DOHH2 (cell line): ENCODE data around the gene ZNF526.
A peak's percentile ranks its signal among the peaks of the same experiment; 100 is the strongest.

Experiments
- H3F3A ChIP-seq: fragments of 200-600 bp; sonication (generic), shearing (Covaris generic); 2 replicates; pipeline ENCODE4 v1.6.0; 2016; ENCODE audit warnings: antibody characterized with exemption, mild to moderate bottlenecking; ENCODE audit not compliant: control insufficient read depth, insufficient read depth
- H3K27ac ChIP-seq: fragments of 200-600 bp; sonication (generic); 2 replicates; pipeline ENCODE4 v1.5.1; 2014; ENCODE audit warnings: low read depth, mild to moderate bottlenecking, low read length, moderate library complexity
- H3K27me3 ChIP-seq: fragments of 200-600 bp; sonication (generic); 2 replicates; pipeline ENCODE4 v1.6.1; 2014; ENCODE audit warnings: mild to moderate bottlenecking, low read length, mixed read lengths; ENCODE audit not compliant: control insufficient read depth
- H3K36me3 ChIP-seq: fragments of 200-600 bp; sonication (generic); 2 replicates; pipeline ENCODE4 v1.6.1; 2014; ENCODE audit warnings: mild to moderate bottlenecking, low read length, moderate library complexity, mixed read lengths; ENCODE audit not compliant: control insufficient read depth
- H3K4me1 ChIP-seq: fragments of 200-600 bp; sonication (generic); 2 replicates; pipeline ENCODE4 v1.6.1; 2014; ENCODE audit warnings: mild to moderate bottlenecking, low read length, mixed read lengths; ENCODE audit not compliant: control insufficient read depth
- H3K4me2 ChIP-seq: fragments of 200-600 bp; sonication (generic); 2 replicates; pipeline ENCODE4 v1.6.0; 2014; ENCODE audit warnings: mild to moderate bottlenecking, low read length, moderate library complexity
- H3K4me3 ChIP-seq: fragments of 200-600 bp; sonication (generic); 2 replicates; pipeline ENCODE4 v1.5.1; 2014; ENCODE audit warnings: mild to moderate bottlenecking, low read length, mixed read lengths
- H3K79me2 ChIP-seq: fragments of 200-600 bp; sonication (generic); 2 replicates; pipeline ENCODE4 v1.6.1; 2014; ENCODE audit warnings: mild to moderate bottlenecking, low read length, mixed read lengths; ENCODE audit not compliant: control insufficient read depth
- H3K9me2 ChIP-seq: fragments of 200-600 bp; sonication (generic); replicated peaks from 2 replicates; pipeline ENCODE4 v1.6.1; 2014; ENCODE audit warnings: mild to moderate bottlenecking, low read length, mixed read lengths; ENCODE audit not compliant: control insufficient read depth
- H3K9me3 ChIP-seq: fragments of 200-600 bp; sonication (generic); 2 replicates; pipeline ENCODE4 v1.6.1; 2014; ENCODE audit warnings: antibody characterized with exemption, low read length, mixed read lengths; ENCODE audit not compliant: control insufficient read depth, insufficient read depth
- H4K20me1 ChIP-seq: fragments of 200-600 bp; sonication (generic); 2 replicates; pipeline ENCODE4 v1.6.0; 2014; ENCODE audit warnings: low read depth, mild to moderate bottlenecking, antibody characterized with exemption, low read length, moderate library complexity; ENCODE audit not compliant: control insufficient read depth, insufficient read depth
- EZH2phosphoT487 ChIP-seq: fragments of 200-600 bp; sonication (generic); IDR thresholded peaks from 2 replicates; pipeline ENCODE4 v1.6.1; 2017; ENCODE audit warnings: borderline replicate concordance, mild to moderate bottlenecking, antibody characterized with exemption, low read length, moderate library complexity, mixed read lengths
- TF ChIP-seq, protein P1 (sequence below): fragments of 200-600 bp; sonication (generic); IDR thresholded peaks from one replicate; pipeline ENCODE4 v1.5.1; 2014; ENCODE audit warnings: antibody characterized with exemption, mild to moderate bottlenecking, low read depth, low read length; ENCODE audit not compliant: poor library complexity, severe bottlenecking

The ZNF526 gene, protein sequence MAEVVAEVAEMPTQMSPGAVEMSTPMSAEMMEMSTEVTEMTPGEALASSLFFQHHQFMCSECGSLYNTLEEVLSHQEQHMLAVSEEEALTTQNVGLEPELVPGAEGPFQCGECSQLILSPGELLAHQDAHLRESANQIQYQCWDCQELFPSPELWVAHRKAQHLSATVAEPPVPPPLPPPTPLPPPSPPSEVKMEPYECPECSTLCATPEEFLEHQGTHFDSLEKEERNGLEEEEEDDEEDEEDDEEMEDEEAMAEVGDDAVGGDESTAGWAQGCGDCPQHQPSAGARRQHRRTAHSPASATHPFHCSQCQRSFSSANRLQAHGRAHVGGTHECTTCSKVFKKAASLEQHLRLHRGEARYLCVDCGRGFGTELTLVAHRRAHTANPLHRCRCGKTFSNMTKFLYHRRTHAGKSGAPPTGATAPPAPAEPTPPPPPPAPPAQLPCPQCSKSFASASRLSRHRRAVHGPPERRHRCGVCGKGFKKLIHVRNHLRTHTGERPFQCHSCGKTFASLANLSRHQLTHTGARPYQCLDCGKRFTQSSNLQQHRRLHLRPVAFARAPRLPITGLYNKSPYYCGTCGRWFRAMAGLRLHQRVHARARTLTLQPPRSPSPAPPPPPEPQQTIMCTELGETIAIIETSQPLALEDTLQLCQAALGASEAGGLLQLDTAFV

DNA sequence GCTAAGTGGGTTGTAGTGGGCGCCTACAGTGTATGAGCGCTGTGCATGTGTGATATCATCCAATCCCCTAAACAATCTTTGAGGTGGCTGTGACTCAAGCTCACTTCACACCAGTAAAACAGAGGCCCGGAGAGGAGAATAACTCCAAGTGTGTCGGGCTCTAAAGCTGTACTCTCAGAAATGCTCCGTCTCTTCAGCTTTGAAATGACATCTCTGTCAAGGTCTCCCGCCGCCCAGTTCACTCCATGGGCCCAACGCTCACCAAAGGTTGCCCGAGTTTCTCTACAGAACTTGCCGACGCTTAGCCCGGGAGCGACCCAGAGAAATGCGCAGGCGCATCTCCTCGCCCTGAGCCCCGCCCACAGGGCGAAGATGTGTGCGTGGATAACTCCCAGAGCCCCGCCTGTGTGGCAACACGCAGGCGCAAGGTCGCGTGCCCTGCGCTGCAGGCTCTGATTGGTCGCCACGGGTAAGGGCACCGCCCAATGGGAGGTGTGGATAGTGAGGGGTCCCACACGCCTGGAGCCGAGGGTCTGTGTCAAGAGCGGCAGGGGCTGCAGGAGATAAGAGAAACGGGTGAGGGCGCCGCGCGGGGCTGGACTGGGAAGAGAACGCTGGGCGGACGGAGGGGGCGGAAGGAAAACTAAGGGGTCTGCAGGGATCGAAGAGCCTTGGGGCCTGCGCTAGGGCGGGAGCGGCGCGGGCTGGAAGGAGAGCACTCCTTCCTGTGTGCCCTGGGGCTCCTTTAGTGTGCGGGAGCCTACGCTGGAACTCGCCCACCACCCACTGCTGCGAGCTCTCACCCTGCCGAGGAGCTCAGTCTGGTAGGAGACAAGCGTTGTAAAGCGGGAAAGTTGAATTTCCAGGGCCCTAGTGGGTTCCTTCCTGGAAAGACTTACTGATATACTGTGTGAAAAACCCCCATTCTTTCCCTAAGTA is at the start of gene ZNF526:
Gene ZNF526, plus strand, starts transcription at position 501 of the 939 bp plus-strand sequence. CDS start 4,092 bp downstream, outside the sequence.
- Histone ChIP-seq H3K4me2 (peak within 1 kb of the TSS; percentile 89), H3K4me3 (peak within 1 kb of the TSS; percentile 100), H3K79me2 (peaks cover 89% of the 10 kb centered on the region), H3K36me3 (peaks cover 53% of the 10 kb centered on the region), H3K9me2 (no peaks in the 10 kb centered on the region), H3K27me3 (no peaks in the 10 kb centered on the region), H3K4me1 (peaks cover 48% of the 10 kb centered on the region), H4K20me1 (peaks cover 12% of the 10 kb centered on the region; the same call in 1 of the 2 replicates), H3F3A (no peaks in the 10 kb centered on the region), H3K27ac (peak within 1 kb of the TSS; percentile 64), H3K9me3 (no peaks in the 10 kb centered on the region)
- no peak for TF ChIP-seq EZH2phosphoT487
- TF ChIP-seq, protein P1, sequence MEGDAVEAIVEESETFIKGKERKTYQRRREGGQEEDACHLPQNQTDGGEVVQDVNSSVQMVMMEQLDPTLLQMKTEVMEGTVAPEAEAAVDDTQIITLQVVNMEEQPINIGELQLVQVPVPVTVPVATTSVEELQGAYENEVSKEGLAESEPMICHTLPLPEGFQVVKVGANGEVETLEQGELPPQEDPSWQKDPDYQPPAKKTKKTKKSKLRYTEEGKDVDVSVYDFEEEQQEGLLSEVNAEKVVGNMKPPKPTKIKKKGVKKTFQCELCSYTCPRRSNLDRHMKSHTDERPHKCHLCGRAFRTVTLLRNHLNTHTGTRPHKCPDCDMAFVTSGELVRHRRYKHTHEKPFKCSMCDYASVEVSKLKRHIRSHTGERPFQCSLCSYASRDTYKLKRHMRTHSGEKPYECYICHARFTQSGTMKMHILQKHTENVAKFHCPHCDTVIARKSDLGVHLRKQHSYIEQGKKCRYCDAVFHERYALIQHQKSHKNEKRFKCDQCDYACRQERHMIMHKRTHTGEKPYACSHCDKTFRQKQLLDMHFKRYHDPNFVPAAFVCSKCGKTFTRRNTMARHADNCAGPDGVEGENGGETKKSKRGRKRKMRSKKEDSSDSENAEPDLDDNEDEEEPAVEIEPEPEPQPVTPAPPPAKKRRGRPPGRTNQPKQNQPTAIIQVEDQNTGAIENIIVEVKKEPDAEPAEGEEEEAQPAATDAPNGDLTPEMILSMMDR, result peak; percentile 39

DNA sequence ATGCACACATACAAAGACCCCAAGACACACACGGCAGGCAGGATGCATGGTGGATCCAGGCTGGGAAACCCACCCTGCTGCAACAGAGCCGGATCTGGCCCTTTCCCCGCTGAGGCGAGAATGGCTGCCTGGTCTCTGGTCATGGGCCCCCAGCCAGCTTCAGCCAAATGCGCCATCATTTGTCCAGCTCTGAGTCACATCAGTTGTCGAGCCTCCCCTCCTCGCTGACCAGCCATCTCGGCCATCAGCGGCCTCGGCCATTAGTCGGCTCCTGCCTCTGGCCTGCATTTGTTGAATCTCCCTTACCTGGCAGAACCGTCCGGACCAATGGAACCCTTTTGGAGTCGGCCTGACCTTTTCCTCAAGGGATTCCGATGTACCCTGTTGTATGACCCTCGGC is 49.4 kb upstream of the ZNF526 start:
- Histone ChIP-seq H4K20me1 (no peaks in the 10 kb centered on the region), H3K9me3 (no peaks in the 10 kb centered on the region), H3K27me3 (peaks cover 9% of the 10 kb centered on the region), H3K79me2 (no peaks in the 10 kb centered on the region), H3K9me2 (no peaks in the 10 kb centered on the region), H3K4me1 (peaks cover 1% of the 10 kb centered on the region), H3K4me2 (no peak overlapping the region), H3K36me3 (no peaks in the 10 kb centered on the region), H3F3A (peaks cover 3% of the 10 kb centered on the region; the same call in 1 of the 2 replicates), H3K27ac (no peak overlapping the region), H3K4me3 (no peak overlapping the region)
- TF ChIP-seq, protein P1, result no peak
- no peak for TF ChIP-seq EZH2phosphoT487

DNA sequence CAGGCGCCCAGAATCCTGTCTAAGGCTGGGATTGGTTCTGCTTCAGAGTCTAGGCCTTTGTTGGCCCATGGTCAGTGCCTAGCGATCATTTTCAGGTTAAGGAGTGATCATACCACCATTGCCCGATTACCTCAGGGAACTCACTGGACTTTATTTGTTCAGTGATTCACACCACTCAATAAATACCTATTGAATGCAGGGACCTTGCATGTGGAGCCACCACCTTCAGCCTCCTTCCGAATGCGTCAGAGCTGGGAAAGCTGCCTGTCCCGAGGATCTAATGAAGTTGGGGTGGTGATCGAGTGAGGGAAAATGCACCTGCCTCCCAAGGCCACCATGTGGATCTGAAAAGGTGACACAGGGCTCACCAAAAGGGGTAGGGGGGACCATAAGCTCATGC is 47.9 kb upstream of the ZNF526 start:
- Histone ChIP-seq H3K4me1 (peaks cover 13% of the 10 kb centered on the region), H3K9me2 (no peaks in the 10 kb centered on the region), H3K27me3 (peaks cover 19% of the 10 kb centered on the region), H3K36me3 (no peaks in the 10 kb centered on the region), H4K20me1 (no peaks in the 10 kb centered on the region), H3F3A (peaks cover 3% of the 10 kb centered on the region; the same call in 1 of the 2 replicates), H3K27ac (no peak overlapping the region), H3K9me3 (no peaks in the 10 kb centered on the region), H3K4me3 (no peak overlapping the region), H3K4me2 (no peak overlapping the region), H3K79me2 (no peaks in the 10 kb centered on the region)
- TF ChIP-seq, protein P1, result no peak
- no peak for TF ChIP-seq EZH2phosphoT487
